ENCODE data around the gene GABRB3. TPM values are rescaled to one million over a fixed set of nuclear protein-coding genes. Genes with fewer than 3 reads are reported as not detected.

The GABRB3 gene
- 2.7 TPM for total RNA-seq
- long read RNA-seq, partial matches to known transcripts, result 0 of 1 reads
- long read RNA-seq, other reads (novel, unspliced or antisense), result 0 of 1 reads

GRCh38 chr15:26772154-26773066 is at the start of gene GABRB3:
Gene GABRB3, minus strand, starts transcription at chr15:26773066.
- intact Hi-C loops (cut with DNase I), result no loop called here
- no peak for DNase-seq (ENCODE audit: low spot score)

GRCh38 chr15:26807517-26808427 is 34.9 kb upstream of the GABRB3 start:
- intact Hi-C loops (cut with DNase I), result no loop called here
- DNase-seq (ENCODE audit: low spot score), result no peak

GRCh38 chr15:26806574-26806973 is 33.7 kb upstream of the GABRB3 start:
- no peak for DNase-seq (ENCODE audit: low spot score)
- intact Hi-C loops (cut with DNase I), result no loop called here

- no peak for DNase-seq (ENCODE audit: low spot score)
- intact Hi-C loops (cut with DNase I), result no loop called here
Observed at GRCh38 chr15:26806151-26806550, 33.3 kb upstream of the GABRB3 start.

GRCh38 chr15:26805470-26805869 is 32.6 kb upstream of the GABRB3 start:
- no peak for DNase-seq (ENCODE audit: low spot score)
- intact Hi-C loops (cut with DNase I), result no loop called here

- DNase-seq (ENCODE audit: low spot score), result no peak
- intact Hi-C loops (cut with DNase I), result no loop called here
Observed at GRCh38 chr15:26804063-26804804, 31.4 kb upstream of the GABRB3 start.

GRCh38 chr15:26790118-26790517 is 17.3 kb upstream of the GABRB3 start:
- no peak for DNase-seq (ENCODE audit: low spot score)
- intact Hi-C loops (cut with DNase I), result no loop called here

- DNase-seq (ENCODE audit: low spot score), result no peak
Observed at GRCh38 chr15:26781816-26782215, 8.9 kb upstream of the GABRB3 start.

GRCh38 chr15:26773917-26774316 is 1.1 kb upstream of the GABRB3 start:
- intact Hi-C loops (cut with DNase I), result no loop called here
- DNase-seq (ENCODE audit: low spot score), result no peak

More at GRCh38 chr15:26781816-26782215, 8.9 kb upstream of the GABRB3 start:
- intact Hi-C loops (cut with DNase I), result no loop called here

GRCh38 chr15:26773067-26773877 is 406 bp upstream of the GABRB3 start:
- no peak for DNase-seq (ENCODE audit: low spot score)
- intact Hi-C loops (cut with DNase I), result no loop called here

- no peak for DNase-seq (ENCODE audit: low spot score)
- intact Hi-C loops (cut with DNase I), result no loop called here
Observed at GRCh38 chr15:26771578-26772153, 1.2 kb downstream of the GABRB3 start.

- no peak for DNase-seq (ENCODE audit: low spot score)
- intact Hi-C loops (cut with DNase I), result no loop called here
Observed at GRCh38 chr15:26771168-26771567, 1.7 kb downstream of the GABRB3 start.

GRCh38 chr15:26767169-26767670 is 5.6 kb downstream of the GABRB3 start:
- intact Hi-C loops (cut with DNase I), result no loop called here

GRCh38 chr15:26766262-26766661 is 6.6 kb downstream of the GABRB3 start:
- intact Hi-C loops (cut with DNase I), result no loop called here
- DNase-seq (ENCODE audit: low spot score), result no peak

More at GRCh38 chr15:26767169-26767670, 5.6 kb downstream of the GABRB3 start:
- no peak for DNase-seq (ENCODE audit: low spot score)

GRCh38 chr15:26759986-26760385 is 12.9 kb downstream of the GABRB3 start:
- intact Hi-C loops (cut with DNase I), result no loop called here
- DNase-seq (ENCODE audit: low spot score), result no peak

GRCh38 chr15:26758079-26758478 is 14.8 kb downstream of the GABRB3 start:
- intact Hi-C loops (cut with DNase I), result no loop called here
- DNase-seq (ENCODE audit: low spot score), result no peak

GRCh38 chr15:26757141-26757540 is 15.7 kb downstream of the GABRB3 start:
- no peak for DNase-seq (ENCODE audit: low spot score)
- intact Hi-C loops (cut with DNase I), result no loop called here

GRCh38 chr15:26744894-26745293 is 28.0 kb downstream of the GABRB3 start:
- no peak for DNase-seq (ENCODE audit: low spot score)
- intact Hi-C loops (cut with DNase I), result no loop called here

All from cardiac septum (tissue), 1 donor.